Measurements from ENCODE around the gene SMAP1.

GRCh38 chr6:70709826-70710225, 42.1 kb downstream of the SMAP1 start:
- TF ChIP-seq CTCF (IDR thresholded peaks at IDR 0.05) (no peak), POLR2A (IDR thresholded peaks at IDR 0.05) (no peak), POLR2AphosphoS5 (IDR thresholded peaks at IDR 0.05) (no peak)

Data from prostate gland (tissue), 2 donors.